Erythroblast (primary cell): ENCODE measurements around the gene NCLN.
"Not testable (repeated sequence)": the region's sequence is repeated elsewhere in the genome, so short reads cannot be mapped to it uniquely, and the experiment has no call there.

Experiments
- DNase-seq, 2 experiments: peaks; one replicate each; lab custom pipeline; 2025; lab: John Stamatoyannopoulos, UW
- GATA1 ChIP-seq: IDR thresholded peaks from 2 replicates; pipeline ENCODE4 v1.6.1; 2011; ENCODE audit warnings: low read depth, mild to moderate bottlenecking, control low read depth, low read length, moderate library complexity
- POLR2A ChIP-seq: IDR thresholded peaks from 2 replicates; pipeline ENCODE4 v1.6.1; 2011; ENCODE audit warnings: mild to moderate bottlenecking, low read length

Gene NCLN

DNA sequence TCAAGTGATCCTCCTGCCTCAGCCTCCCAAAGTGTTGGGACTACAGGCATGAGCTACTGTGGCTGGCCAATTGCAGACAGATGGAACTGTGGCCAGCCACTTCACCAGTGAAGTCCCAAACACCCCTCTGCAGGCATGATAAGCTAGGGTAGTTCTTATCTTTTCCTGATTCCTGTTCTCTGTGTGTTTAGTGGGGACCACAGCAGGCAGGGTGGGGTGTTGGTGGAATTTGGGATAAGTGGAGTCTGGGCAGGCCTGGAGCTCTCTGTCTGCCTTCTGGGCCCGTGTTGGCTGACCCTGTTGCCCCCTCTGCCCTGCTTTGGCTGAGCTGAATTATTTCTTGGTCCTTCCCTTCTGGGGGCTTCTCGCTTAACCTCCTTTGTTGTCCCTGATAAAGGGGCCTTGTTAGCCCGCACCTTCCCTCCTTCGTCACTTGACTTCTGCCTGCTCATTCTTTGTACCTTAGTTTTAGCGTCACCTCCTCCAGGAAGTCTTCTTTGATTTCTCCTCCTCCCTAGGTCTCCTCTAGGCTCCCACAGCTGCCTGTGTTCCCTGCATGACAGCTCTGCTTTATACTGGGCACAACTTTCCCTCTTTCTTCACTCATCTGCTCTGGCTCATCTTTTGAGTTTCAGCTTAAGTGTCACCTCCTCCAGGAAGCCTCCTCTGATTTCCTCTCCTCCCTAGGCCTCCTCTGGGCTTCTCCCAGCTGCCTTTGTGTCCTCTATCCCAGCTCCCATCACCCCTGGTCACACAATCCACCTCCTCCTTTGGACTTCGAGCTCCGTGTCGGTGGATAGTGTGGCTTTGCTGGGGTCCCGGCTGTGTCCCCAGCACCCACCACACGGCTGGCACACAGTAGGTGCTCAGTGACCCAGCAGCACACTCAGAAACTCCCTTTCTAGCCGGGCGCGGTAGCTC is 1.7 kb upstream of the NCLN start:
- DNase-seq: peak; percentile 63 to 86
- TF ChIP-seq GATA1 (no peak), POLR2A (peak; percentile 31)

DNA sequence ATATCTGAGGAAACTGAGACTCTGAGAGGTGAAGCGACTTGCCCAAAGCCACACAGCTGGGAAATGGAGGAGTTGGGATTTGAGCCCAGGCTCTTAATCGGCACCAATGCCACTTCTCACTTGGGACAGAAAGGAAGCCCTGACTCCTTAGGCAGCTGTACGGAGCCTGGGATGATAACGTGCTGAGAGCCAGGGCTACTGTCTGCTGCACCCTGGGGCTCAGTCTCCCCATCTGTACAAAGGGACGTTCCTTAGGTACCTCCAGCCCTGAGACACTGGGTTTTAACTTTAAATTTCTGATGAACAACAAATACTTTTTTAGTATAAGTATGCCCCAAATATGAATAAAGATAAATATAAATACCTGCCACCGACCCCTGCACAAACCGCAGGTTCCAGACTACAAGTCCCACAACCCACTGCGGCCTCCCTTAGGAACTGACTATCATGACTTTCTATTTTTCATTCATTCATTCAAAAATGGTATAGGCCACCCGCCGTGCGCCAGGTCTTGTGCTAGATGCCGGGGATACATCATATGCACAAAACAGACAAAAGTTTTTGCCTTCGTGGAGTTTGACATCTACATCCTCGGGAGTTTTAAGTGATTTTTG is 776 bp upstream of the NCLN start:
- no peak for TF ChIP-seq POLR2A
- no peak for TF ChIP-seq GATA1
- DNase-seq: peak; percentile 90 to 93

DNA sequence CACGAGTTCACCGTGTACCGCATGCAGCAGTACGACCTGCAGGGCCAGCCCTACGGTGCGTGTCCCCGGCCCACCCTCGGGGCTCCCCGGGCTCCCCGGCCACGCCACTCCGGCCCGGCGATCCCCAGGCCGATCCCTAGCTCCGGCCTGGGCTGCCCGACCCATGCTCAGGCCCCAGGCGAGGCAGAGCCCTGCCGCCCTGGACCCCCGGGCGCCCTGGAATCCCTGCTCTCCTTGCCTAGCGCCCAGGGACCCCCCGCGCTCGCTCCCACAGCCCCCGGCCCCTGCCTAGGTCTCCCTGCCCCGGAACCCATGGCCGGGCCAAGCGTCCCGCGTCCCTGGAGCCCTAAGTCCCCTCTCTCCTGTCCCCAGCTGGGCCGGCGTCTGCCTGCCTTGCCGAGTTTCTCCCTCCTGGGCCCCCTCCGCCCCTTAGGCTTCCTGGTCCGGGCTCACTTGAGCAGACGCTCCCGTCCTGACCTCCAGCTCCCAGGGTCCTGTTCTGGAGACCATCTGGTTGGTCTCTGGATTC is 494 bp downstream of the NCLN start:
- peak in 1 of 2 experiments; percentile 56 for DNase-seq
- TF ChIP-seq GATA1: no peak
- no peak for TF ChIP-seq POLR2A

DNA sequence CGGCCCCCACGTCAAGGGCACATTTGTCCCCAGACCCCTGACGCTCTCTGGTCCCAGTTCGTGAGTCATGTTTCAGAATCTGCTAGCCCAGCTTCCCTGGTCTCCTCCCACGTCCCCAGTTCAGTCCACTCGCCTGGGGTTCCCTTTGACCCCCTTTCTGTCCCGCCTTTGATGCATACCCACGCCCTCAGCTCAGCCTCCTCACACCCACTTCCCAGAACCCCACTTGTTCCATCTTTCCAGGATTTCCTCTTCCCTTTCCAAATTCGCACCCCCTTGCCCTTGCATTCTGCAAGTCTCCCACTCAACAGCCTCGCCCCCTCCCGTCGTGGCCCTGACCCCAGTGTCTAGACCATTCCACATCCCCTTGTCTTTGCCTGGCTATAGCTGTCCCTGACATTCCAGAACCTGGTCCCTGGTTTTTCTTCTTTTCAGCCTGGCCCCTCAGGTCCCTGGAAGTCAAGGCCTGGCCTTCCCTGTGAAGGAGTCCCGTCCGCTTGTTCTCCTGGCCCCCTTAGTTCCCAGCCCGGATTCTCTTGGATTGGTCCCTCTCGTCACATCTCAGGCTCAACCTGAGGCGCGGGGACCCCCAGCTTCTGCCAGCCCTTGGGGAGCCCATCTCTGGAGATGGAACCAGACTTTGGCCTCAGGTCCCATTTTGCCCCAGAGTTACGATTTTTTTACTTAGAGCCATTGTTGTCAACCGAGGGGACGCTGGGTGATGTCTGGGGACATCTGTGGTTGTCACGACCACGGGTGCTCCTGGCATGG is 1.3 kb downstream of the NCLN start:
- TF ChIP-seq GATA1: no peak
- TF ChIP-seq POLR2A: no peak
- DNase-seq: no peak

DNA sequence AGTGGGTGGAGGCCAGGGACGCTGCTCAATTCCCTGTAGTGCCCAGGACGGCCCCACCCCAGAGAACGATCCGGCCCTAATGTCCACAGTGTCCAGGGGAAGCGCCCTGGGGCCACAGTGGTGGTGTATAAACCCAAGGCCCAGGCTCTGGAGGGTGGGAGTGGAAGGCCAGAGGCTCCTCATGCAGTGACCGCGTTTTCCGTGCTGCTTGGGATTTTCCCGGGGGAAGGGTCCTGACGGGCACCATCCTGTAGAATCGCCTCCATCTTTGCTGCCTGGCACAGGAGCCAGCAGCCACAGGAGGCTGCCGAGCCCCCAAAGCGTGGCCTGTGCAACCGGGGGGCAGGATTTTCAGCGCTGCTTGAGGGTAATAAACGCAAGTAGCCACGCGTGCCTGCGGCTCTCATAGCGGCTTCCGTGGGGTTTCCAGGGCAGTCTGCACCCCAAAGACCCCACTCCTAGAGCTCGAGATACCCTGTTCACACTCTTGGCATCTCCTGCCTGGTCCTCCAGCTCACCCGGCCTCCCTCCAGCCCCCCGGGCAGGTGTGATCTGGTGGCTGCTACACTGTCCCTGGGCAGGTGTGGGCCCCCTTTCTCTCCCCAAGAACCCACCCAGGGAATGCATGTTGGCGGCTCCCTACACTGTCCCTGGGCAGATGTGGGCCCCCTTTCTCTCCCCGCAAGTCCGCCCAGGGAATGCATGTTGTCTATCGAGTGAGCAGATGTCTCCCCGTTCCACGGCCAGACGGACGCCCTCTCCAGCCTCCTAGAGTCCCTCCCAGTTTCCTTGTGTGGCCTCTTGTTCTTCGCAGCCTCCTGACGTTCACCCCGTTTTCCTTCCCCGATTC is 2.2 kb downstream of the NCLN start:
- no peak for DNase-seq
- TF ChIP-seq GATA1: no peak
- TF ChIP-seq POLR2A: no peak

DNA sequence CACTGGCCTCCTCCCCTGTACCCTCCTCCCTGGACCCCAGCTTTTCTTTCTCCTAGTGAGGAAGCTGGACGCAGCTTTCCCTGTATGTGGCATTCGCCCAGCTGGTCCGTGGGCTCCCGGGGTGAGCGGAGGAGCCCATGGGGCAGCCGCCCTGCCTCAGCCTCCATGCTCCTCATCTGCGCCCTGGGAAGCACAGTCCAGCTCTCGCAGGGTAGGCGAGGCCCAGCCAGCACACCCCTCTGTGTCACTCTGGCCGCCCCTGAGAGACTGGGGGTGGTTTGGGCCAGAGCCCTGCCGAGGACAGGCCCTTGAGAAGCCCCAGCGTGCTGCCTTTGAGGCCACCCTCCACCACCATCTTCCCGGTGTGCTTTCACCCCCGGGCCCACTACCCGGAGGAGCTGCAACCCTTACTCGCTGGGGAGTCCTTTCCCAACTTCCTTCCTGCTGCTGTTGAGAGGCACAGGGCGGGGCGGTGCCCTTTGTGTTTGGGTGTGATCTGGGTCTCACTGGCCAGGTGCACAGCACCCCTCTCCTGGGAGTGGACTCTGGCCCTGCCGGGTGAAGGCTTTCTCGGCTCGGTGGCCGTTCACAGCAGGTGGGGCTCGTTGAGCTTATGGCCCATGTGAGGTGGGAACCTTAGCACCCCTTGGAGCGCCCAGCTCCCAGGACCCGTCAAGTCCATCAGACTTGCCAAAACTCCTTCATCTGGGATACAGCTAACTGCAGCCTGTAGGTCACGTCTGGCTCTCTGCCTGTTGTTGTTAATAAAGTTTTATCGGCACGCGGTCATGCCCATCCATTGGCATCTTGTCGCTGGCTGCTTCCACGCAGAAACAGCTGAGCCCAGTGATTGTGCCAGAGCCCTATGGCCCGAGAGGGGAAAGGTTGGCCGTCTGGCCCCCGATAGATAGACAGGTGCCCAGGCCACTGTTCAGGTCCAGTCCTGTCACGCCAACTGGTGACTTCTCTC is 3.2 kb downstream of the NCLN start:
- no peak for DNase-seq
- TF ChIP-seq GATA1 (no peak), POLR2A (no peak)

DNA sequence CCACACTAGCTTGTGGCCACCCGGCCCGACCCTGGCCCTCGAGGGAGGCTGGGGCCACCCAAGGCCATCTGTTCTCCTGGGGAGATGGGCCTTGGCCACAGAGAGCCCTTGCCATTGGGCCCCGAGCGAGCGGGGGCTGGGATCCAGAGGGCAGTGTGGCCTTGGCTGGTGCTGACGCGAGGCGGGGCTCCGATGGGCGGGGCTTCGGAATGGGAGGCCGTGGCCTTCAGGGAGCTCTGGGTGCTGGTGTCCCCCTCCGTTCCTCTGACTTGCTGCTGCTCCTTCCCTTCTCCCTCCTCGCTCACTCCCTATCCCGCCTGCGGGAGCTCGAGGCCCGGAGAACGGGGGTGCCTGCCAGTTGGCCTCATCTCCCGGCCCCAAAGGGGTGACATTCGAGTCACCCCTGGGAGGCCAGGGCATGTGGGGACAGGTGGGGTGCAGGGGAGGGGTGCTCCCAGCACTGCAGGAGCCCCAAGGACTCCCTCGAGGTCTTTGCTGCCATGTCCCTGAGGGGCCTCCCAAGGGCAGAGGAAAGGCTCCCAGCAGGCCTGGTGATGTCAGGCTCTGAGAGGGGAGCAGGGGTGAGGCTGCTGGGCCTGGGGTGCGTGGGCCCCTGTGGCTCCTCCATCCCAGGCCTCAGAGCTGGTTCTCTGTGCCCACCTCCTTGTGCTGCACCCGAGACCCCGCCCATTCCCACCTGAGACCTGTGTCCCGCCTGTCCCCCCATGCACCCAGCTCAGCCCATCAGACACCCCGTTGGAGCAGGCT is 4.2 kb downstream of the NCLN start:
- TF ChIP-seq GATA1 (no peak), POLR2A (no peak)

DNA sequence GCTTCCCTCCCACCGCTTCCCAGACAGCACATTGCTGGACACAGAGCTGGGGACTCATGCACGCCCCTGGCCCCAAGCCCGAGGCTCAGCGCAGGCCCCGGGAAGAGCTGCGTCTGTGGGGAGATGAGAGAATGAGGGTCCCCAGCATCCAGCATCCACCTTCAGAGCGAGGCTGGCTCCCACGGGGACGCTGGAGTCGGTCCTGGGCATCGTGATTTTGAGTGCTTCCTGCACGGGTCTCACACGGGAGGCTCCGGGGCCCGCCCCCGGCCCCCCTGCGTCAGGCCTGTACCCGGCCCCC is 4.7 kb downstream of the NCLN start:
- TF ChIP-seq POLR2A (no peak), GATA1 (no peak)

More for the DNA sequence above, 4.2 kb downstream of the NCLN start:
- DNase-seq: no peak

DNA sequence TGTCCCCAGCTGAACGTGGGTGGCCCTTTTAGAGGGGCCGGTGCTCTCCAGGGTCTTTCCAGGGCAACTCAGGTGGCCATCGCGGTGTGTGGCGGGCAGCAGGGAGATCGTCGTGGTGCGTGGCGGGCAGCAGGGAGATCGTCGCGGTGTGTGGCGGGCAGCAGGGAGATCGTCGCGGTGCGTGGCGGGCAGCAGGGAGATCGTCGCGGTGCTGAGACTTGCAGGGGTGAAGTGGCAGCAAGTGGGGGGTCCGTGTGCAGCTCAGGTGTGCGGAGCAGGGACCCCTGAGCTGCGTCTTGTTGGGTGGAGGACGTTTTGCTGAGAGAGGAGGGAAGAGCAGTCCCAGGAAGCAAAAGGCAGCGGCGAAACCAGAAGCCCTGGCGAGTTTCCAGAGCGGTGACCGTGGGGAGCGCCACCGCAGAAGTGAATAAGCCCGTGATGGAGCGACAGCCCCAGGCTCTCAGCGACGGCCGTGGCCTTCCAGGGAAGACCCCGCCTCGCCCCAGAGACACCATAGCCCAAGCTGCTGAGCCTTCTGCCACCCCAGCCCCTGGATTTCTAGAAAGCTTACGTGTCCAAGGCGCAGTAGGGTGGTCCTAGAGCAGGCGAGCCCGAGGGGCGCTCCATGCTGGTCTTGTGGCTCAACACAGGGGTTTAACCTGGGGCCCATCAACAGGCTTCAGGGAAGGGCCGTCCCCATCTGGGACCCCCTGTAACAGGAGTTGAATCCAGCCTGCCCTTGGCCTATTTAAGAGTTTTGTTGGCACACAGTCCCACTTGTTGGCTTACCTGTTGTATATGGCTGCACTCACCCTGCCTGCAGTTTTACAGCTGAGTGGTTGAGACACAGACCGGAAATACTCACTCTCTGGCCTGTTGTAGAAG is 5.4 kb downstream of the NCLN start:
- no peak for TF ChIP-seq POLR2A

More for the DNA sequence above, 4.7 kb downstream of the NCLN start:
- no peak for DNase-seq

DNA sequence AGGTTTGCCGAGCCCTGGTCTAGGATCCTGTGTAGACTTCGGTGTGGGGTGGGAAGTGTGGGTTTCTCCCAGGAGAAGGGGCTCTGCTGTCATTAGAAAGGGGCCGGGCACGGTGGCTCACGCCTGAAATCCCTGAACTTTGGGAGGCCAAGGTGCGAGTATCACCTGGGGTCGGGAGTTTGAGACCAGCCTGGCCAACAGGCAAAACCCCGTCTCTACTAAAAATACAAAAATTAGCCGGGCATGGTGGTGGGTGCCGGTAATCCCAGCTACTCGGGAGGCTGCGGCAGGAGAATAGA is 6.0 kb downstream of the NCLN start:
- not testable (repeated sequence) for DNase-seq

More for the DNA sequence above, 5.4 kb downstream of the NCLN start:
- DNase-seq: no peak

DNA sequence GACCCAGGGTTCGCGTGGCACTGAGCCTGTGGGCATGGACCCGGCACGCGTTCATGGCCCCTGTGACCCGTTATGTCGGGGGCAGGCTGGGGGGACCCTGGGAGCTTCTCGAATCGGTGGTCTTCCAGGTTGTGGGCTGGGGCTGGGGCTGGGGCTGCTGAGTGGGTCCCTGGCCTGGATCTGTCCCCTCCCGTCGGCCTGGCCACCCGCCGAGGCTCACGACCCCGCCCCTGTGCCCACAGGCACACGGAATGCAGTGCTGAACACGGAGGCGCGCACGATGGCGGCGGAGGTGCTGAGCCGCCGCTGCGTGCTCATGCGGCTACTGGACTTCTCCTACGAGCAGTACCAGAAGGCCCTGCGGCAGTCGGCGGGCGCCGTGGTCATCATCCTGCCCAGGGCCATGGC is 6.5 kb downstream of the NCLN start:
- DNase-seq: no peak

More for the DNA sequence above, 6.5 kb downstream of the NCLN start:
- TF ChIP-seq POLR2A (no peak), GATA1 (no peak)
